Measurements from ENCODE around the gene IQSEC3.
A peak's percentile ranks its signal among the peaks of the same experiment; 100 is the strongest.

Gene IQSEC3

GRCh38 chr12:204261-204678, 137.7 kb downstream of the IQSEC3 start:
- Histone ChIP-seq H4K20me1 (ENCODE audit: insufficient read depth, low read length) (no peaks in the 10 kb centered on the region), H3K36me3 (replicated peaks; ENCODE audit: insufficient read depth, low read length) (no peaks in the 10 kb centered on the region), H3F3A (ENCODE audit: insufficient read depth, low read length) (no peaks in the 10 kb centered on the region), H3K27ac (ENCODE audit: low read length) (no peak overlapping the region), H3K9ac (ENCODE audit: low read length) (no peak overlapping the region), H3K4me3 (ENCODE audit: low read length) (no peak overlapping the region), H3K9me2 (replicated peaks; ENCODE audit: insufficient read depth, low read length) (no peaks in the 10 kb centered on the region), H3K9me3 (replicated peaks; ENCODE audit: insufficient read depth, low read length) (no peaks in the 10 kb centered on the region), H2AFZ (ENCODE audit: low read length) (no peak overlapping the region), H3K4me1 (ENCODE audit: low read length) (no peaks in the 10 kb centered on the region; the same call in 1 of the 2 replicates), H3K79me2 (ENCODE audit: low read length) (no peaks in the 10 kb centered on the region), H3K4me2 (ENCODE audit: low read depth, low read length) (no peak overlapping the region), H3K27me3 (replicated peaks; ENCODE audit: insufficient read depth, low read length) (peaks cover 37% of the 10 kb centered on the region)
- TF ChIP-seq CTCF (IDR thresholded peaks at IDR 0.05; ENCODE audit: low read length): no peak
- no peak for TF ChIP-seq EZH2 (optimal IDR thresholded peaks at IDR 0.05; ENCODE audit: low read depth, low read length)
- no peak for TF ChIP-seq EZH2phosphoT487 (IDR thresholded peaks at IDR 0.05; ENCODE audit: low read length)
- no peak for DNase-seq

GRCh38 chr12:205026-205425, 138.5 kb downstream of the IQSEC3 start:
- TF ChIP-seq EZH2phosphoT487 (IDR thresholded peaks at IDR 0.05; ENCODE audit: low read length) (no peak), CTCF (IDR thresholded peaks at IDR 0.05; ENCODE audit: low read length) (no peak), EZH2 (optimal IDR thresholded peaks at IDR 0.05; ENCODE audit: low read depth, low read length) (no peak)
- H3K9ac ChIP-seq (ENCODE audit: low read length): no peak overlapping the region

GRCh38 chr12:206746-207440, 140.3 kb downstream of the IQSEC3 start:
- H3K9me2 ChIP-seq (replicated peaks; ENCODE audit: insufficient read depth, low read length): no peaks in the 10 kb centered on the region
- no peak overlapping the region for H2AFZ ChIP-seq (ENCODE audit: low read length)
- H3K9ac ChIP-seq (ENCODE audit: low read length): no peak overlapping the region
- H3K27ac ChIP-seq (ENCODE audit: low read length): no peak overlapping the region
- no peaks in the 10 kb centered on the region for H3K79me2 ChIP-seq (ENCODE audit: low read length)
- H4K20me1 ChIP-seq (ENCODE audit: insufficient read depth, low read length): no peaks in the 10 kb centered on the region
- TF ChIP-seq EZH2 (optimal IDR thresholded peaks at IDR 0.05; ENCODE audit: low read depth, low read length): no peak
- H3K9me3 ChIP-seq (replicated peaks; ENCODE audit: insufficient read depth, low read length): no peaks in the 10 kb centered on the region
- no peak for DNase-seq
- no peaks in the 10 kb centered on the region for H3F3A ChIP-seq (ENCODE audit: insufficient read depth, low read length)
- H3K27me3 ChIP-seq (replicated peaks; ENCODE audit: insufficient read depth, low read length): peaks cover 15% of the 10 kb centered on the region
- no peaks in the 10 kb centered on the region for H3K36me3 ChIP-seq (replicated peaks; ENCODE audit: insufficient read depth, low read length)
- 0 out of 2 replicates have a peak overlapping the region, but pooled peaks have one; percentile 0 for H3K4me2 ChIP-seq (ENCODE audit: low read depth, low read length)
- H3K4me1 ChIP-seq (ENCODE audit: low read length): no peaks in the 10 kb centered on the region; the same call in 1 of the 2 replicates
- H3K4me3 ChIP-seq (ENCODE audit: low read length): no peak overlapping the region

More at GRCh38 chr12:205026-205425, 138.5 kb downstream of the IQSEC3 start:
- Histone ChIP-seq H4K20me1 (ENCODE audit: insufficient read depth, low read length) (no peaks in the 10 kb centered on the region), H3K9me2 (replicated peaks; ENCODE audit: insufficient read depth, low read length) (no peaks in the 10 kb centered on the region), H3K4me2 (ENCODE audit: low read depth, low read length) (no peak overlapping the region), H3K4me3 (ENCODE audit: low read length) (no peak overlapping the region), H3K9me3 (replicated peaks; ENCODE audit: insufficient read depth, low read length) (no peaks in the 10 kb centered on the region), H3K27ac (ENCODE audit: low read length) (no peak overlapping the region), H3K36me3 (replicated peaks; ENCODE audit: insufficient read depth, low read length) (no peaks in the 10 kb centered on the region), H2AFZ (ENCODE audit: low read length) (no peak overlapping the region), H3K27me3 (replicated peaks; ENCODE audit: insufficient read depth, low read length) (peaks cover 31% of the 10 kb centered on the region), H3K79me2 (ENCODE audit: low read length) (no peaks in the 10 kb centered on the region), H3F3A (ENCODE audit: insufficient read depth, low read length) (no peaks in the 10 kb centered on the region), H3K4me1 (ENCODE audit: low read length) (no peaks in the 10 kb centered on the region; the same call in 1 of the 2 replicates)
- no peak for DNase-seq

GRCh38 chr12:207804-208203, 141.2 kb downstream of the IQSEC3 start:
- H3K27me3 ChIP-seq (replicated peaks; ENCODE audit: insufficient read depth, low read length): peaks cover 8% of the 10 kb centered on the region

More at GRCh38 chr12:207804-208203, 141.2 kb downstream of the IQSEC3 start:
- Histone ChIP-seq H3K4me1 (ENCODE audit: low read length) (peaks cover 3% of the 10 kb centered on the region), H2AFZ (ENCODE audit: low read length) (no peak overlapping the region), H3K9me3 (replicated peaks; ENCODE audit: insufficient read depth, low read length) (no peaks in the 10 kb centered on the region), H3K9ac (ENCODE audit: low read length) (no peak overlapping the region), H3K4me3 (ENCODE audit: low read length) (no peak overlapping the region), H3K36me3 (replicated peaks; ENCODE audit: insufficient read depth, low read length) (no peaks in the 10 kb centered on the region), H3K9me2 (replicated peaks; ENCODE audit: insufficient read depth, low read length) (no peaks in the 10 kb centered on the region), H4K20me1 (ENCODE audit: insufficient read depth, low read length) (no peaks in the 10 kb centered on the region), H3F3A (ENCODE audit: insufficient read depth, low read length) (no peaks in the 10 kb centered on the region), H3K4me2 (ENCODE audit: low read depth, low read length) (no peak overlapping the region), H3K27ac (ENCODE audit: low read length) (no peak overlapping the region), H3K79me2 (ENCODE audit: low read length) (no peaks in the 10 kb centered on the region)
- DNase-seq: no peak
- TF ChIP-seq EZH2 (optimal IDR thresholded peaks at IDR 0.05; ENCODE audit: low read depth, low read length) (no peak), CTCF (IDR thresholded peaks at IDR 0.05; ENCODE audit: low read length) (no peak), EZH2phosphoT487 (IDR thresholded peaks at IDR 0.05; ENCODE audit: low read length) (no peak)
